ENCODE measurements around the gene ODAD4.

The ODAD4 gene

GRCh38 chr17:41943492-41943891 lies 13.1 kb downstream of the ODAD4 start:
- DNase-seq: no peak

GRCh38 chr17:41944943-41945342 lies 14.5 kb downstream of the ODAD4 start:
- DNase-seq: no peak

- DNase-seq: no peak
These were observed 18.5 kb downstream of the ODAD4 start for GRCh38 chr17:41948762-41949460.

- no peak for DNase-seq
These were observed 26.1 kb downstream of the ODAD4 start for GRCh38 chr17:41956522-41956921.

- DNase-seq: no peak
These were observed 26.8 kb downstream of the ODAD4 start for GRCh38 chr17:41957031-41957868.

- no peak for DNase-seq
These were observed 27.5 kb downstream of the ODAD4 start for GRCh38 chr17:41957869-41958439.

- no peak for DNase-seq
These were observed 28.6 kb downstream of the ODAD4 start for GRCh38 chr17:41959030-41959335.

- no peak for DNase-seq
These were observed 29.1 kb downstream of the ODAD4 start for GRCh38 chr17:41959336-41960095.

- no peak for DNase-seq
These were observed 31.7 kb downstream of the ODAD4 start for GRCh38 chr17:41962111-41962510.

GRCh38 chr17:41962768-41963434 lies 32.5 kb downstream of the ODAD4 start:
- DNase-seq: peak; percentile 67

- DNase-seq: peak; percentile 57
These were observed 35.5 kb downstream of the ODAD4 start for GRCh38 chr17:41965694-41966462.

- peak; percentile 89 for DNase-seq
These were observed 36.2 kb downstream of the ODAD4 start, which contains the start of gene CNP for GRCh38 chr17:41966463-41967140. Gene CNP, plus strand, starts transcription at chr17:41966795. Its CDS starts 90 bp downstream, at chr17:41966885.

- DNase-seq: peak; percentile 27
These were observed 36.9 kb downstream of the ODAD4 start for GRCh38 chr17:41967141-41967920.

GRCh38 chr17:41967921-41968578 lies 37.6 kb downstream of the ODAD4 start:
- no peak for DNase-seq

- DNase-seq: no peak
These were observed 38.3 kb downstream of the ODAD4 start for GRCh38 chr17:41968676-41969075.

- DNase-seq: no peak
These were observed 40.5 kb downstream of the ODAD4 start for GRCh38 chr17:41970901-41971331.

GRCh38 chr17:41971721-41972523 lies 41.5 kb downstream of the ODAD4 start:
- no peak for DNase-seq

GRCh38 chr17:41972571-41973407 lies 42.4 kb downstream of the ODAD4 start:
- DNase-seq: no peak
